Uterus (tissue), 2 donors: ENCODE results near the gene OR4K15.
"Not testable (repeated sequence)": the region's sequence is repeated elsewhere in the genome, so short reads cannot be mapped to it uniquely, and the experiment has no call there.

Experiments used
- CTCF ChIP-seq, 4 experiments: fragments of 200-600 bp in 2 of 4; fragments of 450-650 bp in 2 of 4; sonication (generic) in 2 of 4; IDR thresholded peaks; one replicate each; pipeline ENCODE4 v1.5.1; 2016 to 2019; ENCODE audit warnings: antibody characterized with exemption in 4 of 4, mild to moderate bottlenecking in 2 of 4, moderate library complexity in 1 of 4
- POLR2A ChIP-seq, 2 donors: fragments of 450-650 bp; IDR thresholded peaks; one replicate each; pipeline ENCODE4 v1.6.1; 2016; ENCODE audit warnings: antibody characterized with exemption in 2 of 2, mild to moderate bottlenecking in 1 of 2, moderate library complexity in 1 of 2

GRCh38 chr14:19969735-19970134 is 5.7 kb upstream of the OR4K15 start:
- TF ChIP-seq CTCF, POLR2A (IDR thresholded peaks at IDR 0.05): not testable (repeated sequence)
